ENCODE measurements around the gene ADCK1.

- TF ChIP-seq EZH2 (IDR thresholded peaks at IDR 0.05; ENCODE audit: borderline replicate concordance, low read depth, low read length, severe bottlenecking) (no peak), POLR2A (IDR thresholded peaks at IDR 0.05; ENCODE audit: low read depth, low read length) (no peak), POLR2AphosphoS5 (IDR thresholded peaks at IDR 0.05; ENCODE audit: insufficient read depth, low read depth, low read length) (no peak), CTCF (IDR thresholded peaks at IDR 0.05; ENCODE audit: extremely low read depth in 1 of 2, insufficient read depth in 1 of 2, low read depth in 1 of 2, low read length in 2 of 2) (no peak), FOS (IDR thresholded peaks at IDR 0.05; ENCODE audit: borderline replicate concordance, insufficient read depth, low read length) (no peak), MAX (IDR thresholded peaks at IDR 0.05; ENCODE audit: insufficient read depth, insufficient read length) (no peak)
Observed at GRCh38 chr14:77859934-77860570, 60.1 kb downstream of the ADCK1 start.
